Transverse colon (tissue), 3 donors: ENCODE measurements around the gene MS4A18.

Experiments used
- POLR2A ChIP-seq: fragments of 450-650 bp; IDR thresholded peaks from one replicate; pipeline ENCODE4 v1.6.1; 2016; ENCODE audit warnings: antibody characterized with exemption, mild to moderate bottlenecking, moderate library complexity
- TF ChIP-seq, protein P1 (sequence below), 5 experiments: fragments of 200-600 bp in 3 of 5; fragments of 450-650 bp in 2 of 5; sonication (generic) in 3 of 5; IDR thresholded peaks; 1 replicate in 2 of 5; 2 replicates in 3 of 5; pipeline ENCODE4 v1.5.1; 2016 to 2017; ENCODE audit warnings: antibody characterized with exemption in 5 of 5, inconsistent platforms in 3 of 5, mild to moderate bottlenecking in 2 of 5, moderate library complexity in 1 of 5

DNA sequence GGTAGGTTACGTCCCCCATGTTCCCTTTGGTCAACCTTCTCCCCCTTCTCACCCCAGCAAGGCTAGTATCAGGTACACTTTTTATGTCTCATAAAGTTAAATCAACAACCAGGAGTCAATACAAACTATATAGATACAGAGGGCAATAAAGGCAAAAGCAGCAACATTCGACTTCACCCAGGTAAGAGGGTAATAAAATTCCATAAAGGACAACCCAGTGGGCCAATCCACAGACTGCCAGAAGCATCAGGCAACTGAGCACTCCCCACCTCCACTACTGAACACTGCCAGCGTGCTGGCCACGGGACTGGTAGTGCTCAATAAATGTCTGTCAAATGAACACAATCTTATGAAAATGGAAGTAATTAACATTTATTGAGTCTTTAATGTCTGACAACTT, 5.1 kb upstream of the MS4A18 start:
- TF ChIP-seq, protein P1, sequence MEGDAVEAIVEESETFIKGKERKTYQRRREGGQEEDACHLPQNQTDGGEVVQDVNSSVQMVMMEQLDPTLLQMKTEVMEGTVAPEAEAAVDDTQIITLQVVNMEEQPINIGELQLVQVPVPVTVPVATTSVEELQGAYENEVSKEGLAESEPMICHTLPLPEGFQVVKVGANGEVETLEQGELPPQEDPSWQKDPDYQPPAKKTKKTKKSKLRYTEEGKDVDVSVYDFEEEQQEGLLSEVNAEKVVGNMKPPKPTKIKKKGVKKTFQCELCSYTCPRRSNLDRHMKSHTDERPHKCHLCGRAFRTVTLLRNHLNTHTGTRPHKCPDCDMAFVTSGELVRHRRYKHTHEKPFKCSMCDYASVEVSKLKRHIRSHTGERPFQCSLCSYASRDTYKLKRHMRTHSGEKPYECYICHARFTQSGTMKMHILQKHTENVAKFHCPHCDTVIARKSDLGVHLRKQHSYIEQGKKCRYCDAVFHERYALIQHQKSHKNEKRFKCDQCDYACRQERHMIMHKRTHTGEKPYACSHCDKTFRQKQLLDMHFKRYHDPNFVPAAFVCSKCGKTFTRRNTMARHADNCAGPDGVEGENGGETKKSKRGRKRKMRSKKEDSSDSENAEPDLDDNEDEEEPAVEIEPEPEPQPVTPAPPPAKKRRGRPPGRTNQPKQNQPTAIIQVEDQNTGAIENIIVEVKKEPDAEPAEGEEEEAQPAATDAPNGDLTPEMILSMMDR (IDR thresholded peaks at IDR 0.05), result no peak
- TF ChIP-seq POLR2A, result no peak
